ENCODE measurements around the gene SESN1. TPM values are rescaled to one million over a fixed set of nuclear protein-coding genes. Genes with fewer than 3 reads are reported as not detected.

SESN1 gene
- total and polyA plus RNA-seq, 3 donors from 2014 or later, result 82.0 to 152 (median 132) TPM

GRCh38 chr6:108998485-108998884 is 96.2 kb downstream of the SESN1 start:
- WGBS, 2 donors, result 62 to 71% methylated on average over 3 of the region's 3 CpGs
- intact Hi-C loops (cut with DNase I; ENCODE audit: low total_unique reads), result no loop called here
- Histone ChIP-seq H3K4me3 (no peak overlapping the region), H3K36me3 (ENCODE audit: low read depth, missing control alignments) (no peaks in the 10 kb centered on the region), H3K27me3 (no peaks in the 10 kb centered on the region), H3K9me3 (no peaks in the 10 kb centered on the region), H3K27ac (peak overlapping the region; percentile 21 to 31), H3K4me1 (peaks cover 42% of the 10 kb centered on the region)
- no peak for DNase-seq
- TF ChIP-seq CTCF (IDR thresholded peaks at IDR 0.05) (no peak), POLR2A (IDR thresholded peaks at IDR 0.05) (no peak)

DNA sequence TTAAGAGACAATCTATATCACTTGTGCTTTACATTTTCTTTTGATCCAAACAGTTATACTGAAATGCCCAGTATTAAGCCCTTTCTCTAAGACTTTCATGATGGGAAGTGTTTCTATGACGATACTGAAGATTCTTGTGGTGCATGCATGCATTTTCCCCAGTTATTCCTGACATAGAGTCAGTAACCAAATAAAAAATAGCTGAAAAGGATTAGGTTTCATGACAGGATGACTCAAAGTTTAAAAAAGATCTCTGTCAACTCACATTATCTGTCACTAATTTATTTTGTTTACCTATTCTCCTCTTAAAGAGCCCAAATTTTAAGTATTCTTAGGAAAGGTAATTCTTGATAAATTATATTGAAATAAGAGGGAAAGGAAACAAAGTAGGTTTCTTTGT is 98.4 kb downstream of the SESN1 start:
- Histone ChIP-seq H3K27ac (no peak overlapping the region), H3K27me3 (no peaks in the 10 kb centered on the region), H3K4me3 (no peak overlapping the region), H3K4me1 (peaks cover 22% of the 10 kb centered on the region), H3K9me3 (no peaks in the 10 kb centered on the region), H3K36me3 (ENCODE audit: low read depth, missing control alignments) (no peaks in the 10 kb centered on the region)
- no peak for DNase-seq
- TF ChIP-seq POLR2A (IDR thresholded peaks at IDR 0.05), result no peak
- TF ChIP-seq CTCF (IDR thresholded peaks at IDR 0.05), result no peak
- intact Hi-C loops (cut with DNase I; ENCODE audit: low total_unique reads), result no loop called here
- 95% methylated on average over 1 of the region's 1 CpG for WGBS, 2 donors

GRCh38 chr6:108995296-108995695 is 99.3 kb downstream of the SESN1 start:
- no peak for DNase-seq
- H3K27ac ChIP-seq, result no peak overlapping the region
- TF ChIP-seq POLR2A (IDR thresholded peaks at IDR 0.05), result no peak
- TF ChIP-seq CTCF (IDR thresholded peaks at IDR 0.05), result no peak
- peaks cover 16% of the 10 kb centered on the region for H3K4me1 ChIP-seq
- intact Hi-C loops (cut with DNase I; ENCODE audit: low total_unique reads), result no loop called here
- H3K4me3 ChIP-seq, result no peak overlapping the region
- no peaks in the 10 kb centered on the region for H3K27me3 ChIP-seq
- H3K9me3 ChIP-seq, result no peaks in the 10 kb centered on the region
- no peaks in the 10 kb centered on the region for H3K36me3 ChIP-seq (ENCODE audit: low read depth, missing control alignments)

GRCh38 chr6:108993876-108994275 is 100.8 kb downstream of the SESN1 start:
- H3K4me1 ChIP-seq, result peaks cover 4% of the 10 kb centered on the region
- no peak for DNase-seq
- no peaks in the 10 kb centered on the region for H3K9me3 ChIP-seq
- no peaks in the 10 kb centered on the region for H3K27me3 ChIP-seq
- H3K4me3 ChIP-seq, result no peak overlapping the region
- no peak for TF ChIP-seq POLR2A (IDR thresholded peaks at IDR 0.05)
- TF ChIP-seq CTCF (IDR thresholded peaks at IDR 0.05), result no peak
- no peak overlapping the region for H3K27ac ChIP-seq
- 87 to 95% methylated on average over 3 of the region's 3 CpGs for WGBS, 2 donors
- H3K36me3 ChIP-seq (ENCODE audit: low read depth, missing control alignments), result no peaks in the 10 kb centered on the region
- intact Hi-C loops (cut with DNase I; ENCODE audit: low total_unique reads), result no loop called here

DNA sequence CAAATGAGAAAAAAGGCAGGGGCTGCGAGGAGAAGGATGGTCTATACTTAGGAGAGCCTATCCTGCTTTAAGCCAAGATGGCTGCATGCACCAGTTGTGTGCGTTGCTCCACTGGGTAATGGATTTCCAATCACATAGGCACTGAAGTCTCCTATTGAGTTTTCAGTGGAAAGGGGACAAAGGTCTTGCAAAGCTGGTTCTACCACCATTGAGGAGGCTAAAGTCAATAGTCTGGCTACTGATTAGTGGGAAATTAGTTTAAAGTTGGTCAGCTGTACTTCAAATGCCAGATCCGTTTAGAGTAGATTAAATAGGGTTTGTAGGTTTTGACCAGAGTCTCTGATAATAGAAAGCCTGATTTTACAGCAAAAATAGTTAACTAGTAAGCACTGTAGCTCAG is 104.9 kb downstream of the SESN1 start:
- Histone ChIP-seq H3K4me1 (no peaks in the 10 kb centered on the region), H3K4me3 (no peak overlapping the region), H3K36me3 (ENCODE audit: low read depth, missing control alignments) (no peaks in the 10 kb centered on the region), H3K27ac (no peak overlapping the region), H3K9me3 (no peaks in the 10 kb centered on the region), H3K27me3 (no peaks in the 10 kb centered on the region)
- 78 to 92% methylated on average over 3 of the region's 3 CpGs for WGBS, 2 donors
- no peak for TF ChIP-seq POLR2A (IDR thresholded peaks at IDR 0.05)
- no peak for TF ChIP-seq CTCF (IDR thresholded peaks at IDR 0.05)
- intact Hi-C loops (cut with DNase I; ENCODE audit: low total_unique reads), result no loop called here
- no peak for DNase-seq
